Measurements from ENCODE around the gene GLCE. TPM values are rescaled to one million over a fixed set of nuclear protein-coding genes. Genes with fewer than 3 reads are reported as not detected.
"Not testable (repeated sequence)": the region's sequence is repeated elsewhere in the genome, so short reads cannot be mapped to it uniquely, and the experiment has no call there.

Gene GLCE
- total RNA-seq, 4 donors from 2014 or later, result 20.4 to 26.1 (median 22.9) TPM

DNA sequence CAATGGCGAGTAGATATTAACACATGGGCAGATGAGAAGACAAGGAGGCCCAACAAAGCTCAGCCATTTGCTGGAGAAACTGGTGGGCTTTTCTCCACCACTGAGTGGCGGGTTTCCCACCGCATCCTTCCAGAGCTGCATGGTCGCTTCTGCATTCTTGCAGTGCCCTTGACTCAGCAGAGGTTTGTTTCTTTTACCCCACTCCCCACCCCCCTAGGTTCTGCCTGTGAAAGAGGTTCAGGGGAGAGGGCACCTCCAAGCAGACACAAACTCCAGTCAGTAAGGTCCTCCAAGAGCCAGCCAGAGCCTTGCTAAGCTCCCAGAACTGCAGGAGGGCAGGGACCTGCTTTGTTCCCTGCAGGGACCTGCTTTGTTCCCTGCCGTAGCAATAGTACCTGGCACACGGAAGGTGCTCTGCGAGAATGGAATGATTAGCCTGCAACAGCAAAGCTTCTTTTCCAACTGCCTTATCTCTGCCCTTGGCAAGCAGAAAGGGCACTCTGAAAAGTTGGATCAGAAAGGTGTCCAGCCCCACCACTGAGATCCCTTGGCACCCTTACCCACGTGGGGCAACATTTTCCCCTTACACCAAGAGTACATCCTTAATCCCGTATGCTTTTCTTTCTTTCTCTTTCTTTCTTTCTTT, 139.6 kb downstream of the GLCE start:
- intact Hi-C loops (cut with DNase I), result no loop called here
- TF ChIP-seq POLR2A (IDR thresholded peaks at IDR 0.05), result no peak
- no peak for TF ChIP-seq CTCF (IDR thresholded peaks at IDR 0.05)
- Histone ChIP-seq H3K4me1 (peaks cover 10 to 37% (median 16%) of the 10 kb centered on the region in 3 donors), H3K36me3 (no peaks in the 10 kb centered on the region), H3K9me3 (no peaks in the 10 kb centered on the region), H3K4me3 (peak overlapping the region; percentile 54 to 70 (median 60)), H3K27ac (no peak overlapping the region), H3K27me3 (peaks cover 0 to 70% (median 5%) of the 10 kb centered on the region in 4 donors)
- 33 to 59% methylated on average over 3 to 9 of the region's 9 CpGs for WGBS, 2 donors
- DNase-seq, result no peak

- 91 to 100% methylated on average over 2 to 5 of the region's 8 CpGs for WGBS, 2 donors
- DNase-seq; H3K4me3 ChIP-seq; H3K27ac ChIP-seq; H3K9me3 ChIP-seq; intact Hi-C loops (cut with DNase I); H3K36me3 ChIP-seq: not testable (repeated sequence)
- H3K4me1 ChIP-seq, result peaks cover 10 to 37% (median 16%) of the 10 kb centered on the region in 3 donors
- H3K27me3 ChIP-seq, result peaks cover 0 to 60% (median 5%) of the 10 kb centered on the region in 4 donors
These were observed 140.7 kb downstream of the GLCE start for GRCh38 chr15:69301101-69301500.

GRCh38 chr15:69302087-69302486, 141.7 kb downstream of the GLCE start:
- H3K4me3 ChIP-seq; H3K9me3 ChIP-seq; H3K36me3 ChIP-seq; intact Hi-C loops (cut with DNase I); H3K27ac ChIP-seq; DNase-seq: not testable (repeated sequence)
- peaks cover 10 to 37% (median 16%) of the 10 kb centered on the region in 3 donors for H3K4me1 ChIP-seq
- WGBS, 2 donors, result 86 to 90% methylated on average over 4 to 5 of the region's 6 CpGs
- H3K27me3 ChIP-seq, result peaks cover 0 to 53% (median 5%) of the 10 kb centered on the region in 4 donors

DNA sequence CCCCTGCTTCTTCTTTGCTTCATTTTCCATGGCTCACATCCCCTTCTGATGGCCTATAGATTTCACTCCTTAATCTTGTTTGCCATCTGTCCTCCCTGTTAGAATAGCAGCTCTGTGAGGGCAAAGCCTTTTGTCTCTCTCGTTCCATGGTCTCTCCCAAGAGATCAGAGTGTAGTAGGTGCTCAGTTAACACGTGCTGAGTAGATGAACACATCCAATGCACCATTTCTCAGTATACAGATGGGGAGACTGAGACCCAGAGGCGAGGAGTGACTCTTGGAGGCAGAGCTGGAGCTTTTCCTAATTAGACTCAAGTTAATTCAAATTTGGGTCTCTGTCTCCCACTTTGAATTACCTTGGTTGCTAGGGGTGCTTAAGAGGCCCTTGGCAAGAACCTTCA, 142.5 kb downstream of the GLCE start:
- no peak for TF ChIP-seq POLR2A (IDR thresholded peaks at IDR 0.05)
- TF ChIP-seq CTCF (IDR thresholded peaks at IDR 0.05), result no peak
- Histone ChIP-seq H3K4me3 (no peak overlapping the region), H3K4me1 (peaks cover 10 to 37% (median 16%) of the 10 kb centered on the region in 3 donors), H3K27ac (no peak overlapping the region), H3K9me3 (no peaks in the 10 kb centered on the region), H3K27me3 (peaks cover 0 to 47% (median 5%) of the 10 kb centered on the region in 4 donors), H3K36me3 (no peaks in the 10 kb centered on the region)
- DNase-seq, result no peak
- WGBS, 2 donors, result 51 to 69% methylated on average over 2 to 3 of the region's 3 CpGs
- intact Hi-C loops (cut with DNase I), result no loop called here

GRCh38 chr15:69303337-69304181, 143.1 kb downstream of the GLCE start:
- Histone ChIP-seq H3K36me3 (no peaks in the 10 kb centered on the region), H3K9me3 (no peaks in the 10 kb centered on the region), H3K4me3 (no peak overlapping the region), H3K4me1 (peaks cover 10 to 33% (median 16%) of the 10 kb centered on the region in 3 donors), H3K27ac (peak overlapping the region; percentile 49 to 66 (median 60)), H3K27me3 (peaks cover 0 to 40% (median 5%) of the 10 kb centered on the region in 4 donors)
- no peak for TF ChIP-seq POLR2A (IDR thresholded peaks at IDR 0.05)
- TF ChIP-seq CTCF (IDR thresholded peaks at IDR 0.05), result peak in 2 of 6 experiments; percentile 8 to 31
- WGBS, 2 donors, result 50 to 71% methylated on average over 1 to 4 of the region's 6 CpGs
- DNase-seq, result no peak
- intact Hi-C loops (cut with DNase I), result no loop called here

GRCh38 chr15:69304182-69304545, 143.7 kb downstream of the GLCE start:
- no peak for DNase-seq
- Histone ChIP-seq H3K9me3 (no peaks in the 10 kb centered on the region), H3K4me3 (no peak overlapping the region), H3K4me1 (peaks cover 4 to 27% (median 15%) of the 10 kb centered on the region in 3 donors), H3K27me3 (peaks cover 0 to 34% (median 4%) of the 10 kb centered on the region in 4 donors), H3K27ac (peak overlapping the region; percentile 49 to 66 (median 60)), H3K36me3 (no peaks in the 10 kb centered on the region)
- TF ChIP-seq POLR2A (IDR thresholded peaks at IDR 0.05) (no peak), CTCF (IDR thresholded peaks at IDR 0.05) (no peak)
- 30 to 36% methylated on average over 5 of the region's 5 CpGs for WGBS, 2 donors
- intact Hi-C loops (cut with DNase I), result no loop called here

Data from esophagus squamous epithelium (tissue), 5 donors.